Dendritic cell treated with granulocyte-macrophage colony-stimulating factor and Interleukin-4, amounts not matched to agents 40 ng/mL and 50 ng/mL, for 4 days (primary cell): ENCODE results near the gene ADGRB3.

Experiments used
- H3K27ac Mint-ChIP-seq: one replicate; pipeline ENCODE4 v1.8.0; 2022; ENCODE audit warnings: mild to moderate bottlenecking, mixed read lengths
- H3K27me3 Mint-ChIP-seq: one replicate; pipeline ENCODE4 v1.8.0; 2022; ENCODE audit warnings: mild to moderate bottlenecking, mixed read lengths
- H3K36me3 Mint-ChIP-seq: one replicate; pipeline ENCODE4 v1.8.0; 2022; ENCODE audit warnings: low read depth, mixed read lengths
- H3K4me1 Mint-ChIP-seq: one replicate; pipeline ENCODE4 v1.8.0; 2022; ENCODE audit warnings: low read depth, mixed read lengths
- H3K4me3 Mint-ChIP-seq: one replicate; pipeline ENCODE4 v1.8.0; 2022; ENCODE audit warnings: mild to moderate bottlenecking, moderate library complexity, mixed read lengths
- H3K9me3 Mint-ChIP-seq: one replicate; pipeline ENCODE4 v1.8.0; 2022; ENCODE audit warnings: mixed read lengths
- intact Hi-C: fragments of 100-400 bp; cut with micrococcal nuclease; formaldehyde crosslinking; loops from one replicate; pipeline ENCODE4 v1.15.0; 2022

ADGRB3 gene

DNA sequence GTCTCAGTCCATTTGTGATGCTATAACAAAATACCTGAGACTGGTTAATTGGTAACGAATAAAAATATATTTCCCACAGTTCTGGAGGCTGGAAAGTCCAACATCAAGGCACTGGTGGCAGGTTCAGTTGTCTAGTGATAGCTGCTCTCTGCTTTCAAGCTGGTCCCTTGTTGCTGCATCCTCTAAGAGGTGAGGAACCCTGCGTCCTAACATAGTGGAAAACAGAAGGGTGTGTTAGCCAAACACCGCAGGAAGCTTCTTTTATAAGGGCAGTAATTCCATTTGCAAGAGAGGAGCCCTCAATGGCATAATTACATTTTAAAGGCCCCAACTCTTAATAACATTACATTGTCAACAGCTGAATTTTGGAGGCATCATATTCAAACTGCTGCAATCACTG, 372.7 kb downstream of the ADGRB3 start:
- H3K36me3 Mint-ChIP-seq: no peaks in the 10 kb centered on the region
- intact Hi-C loops: no loop called here
- no peaks in the 10 kb centered on the region for H3K27me3 Mint-ChIP-seq
- H3K4me3 Mint-ChIP-seq: no peak overlapping the region
- no peaks in the 10 kb centered on the region for H3K4me1 Mint-ChIP-seq
- H3K9me3 Mint-ChIP-seq: no peaks in the 10 kb centered on the region
- H3K27ac Mint-ChIP-seq: no peak overlapping the region

DNA sequence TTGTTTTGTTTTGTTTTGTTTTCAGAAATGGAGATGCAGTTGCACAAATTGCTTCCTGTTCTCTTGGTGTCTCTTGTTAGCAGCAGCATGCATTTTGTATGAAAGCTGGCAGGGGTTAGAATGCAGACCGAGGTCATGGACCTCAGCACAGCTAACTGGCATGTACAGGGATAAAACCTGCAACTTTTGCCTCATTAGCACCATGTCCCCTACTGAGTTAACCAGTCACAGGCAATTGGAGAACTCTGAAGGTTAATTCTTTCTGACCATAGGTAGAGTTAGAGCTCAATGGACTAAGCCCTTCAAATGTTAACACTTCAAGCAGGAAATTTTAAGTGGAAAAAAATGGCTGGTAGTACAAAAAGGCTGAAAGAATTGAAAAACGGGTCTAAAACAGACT, 377.1 kb downstream of the ADGRB3 start:
- H3K27me3 Mint-ChIP-seq: no peaks in the 10 kb centered on the region
- no peaks in the 10 kb centered on the region for H3K4me1 Mint-ChIP-seq
- H3K36me3 Mint-ChIP-seq: no peaks in the 10 kb centered on the region
- intact Hi-C loops: no loop called here
- no peak overlapping the region for H3K27ac Mint-ChIP-seq
- H3K4me3 Mint-ChIP-seq: no peak overlapping the region
- no peaks in the 10 kb centered on the region for H3K9me3 Mint-ChIP-seq

DNA sequence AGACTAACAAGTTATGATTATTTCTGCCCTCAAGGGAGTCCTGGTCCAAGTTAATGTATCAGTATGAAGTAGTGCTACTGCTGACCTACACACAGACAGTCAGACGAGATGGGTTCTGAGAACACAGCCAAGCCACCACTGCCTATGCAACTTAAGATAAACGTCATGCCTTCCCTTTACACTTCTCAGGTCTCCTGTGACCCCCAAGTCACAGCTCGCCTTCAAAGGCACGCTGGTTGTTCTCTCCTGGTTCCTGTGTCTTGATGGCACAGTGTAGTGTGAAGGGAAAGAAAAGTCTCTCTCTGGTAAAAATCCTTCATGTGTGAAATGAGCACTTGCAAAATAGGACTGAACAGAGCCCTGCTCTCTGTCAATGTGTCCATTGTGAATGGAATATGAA, 377.8 kb downstream of the ADGRB3 start:
- Mint-ChIP-seq H3K36me3 (no peaks in the 10 kb centered on the region), H3K27me3 (no peaks in the 10 kb centered on the region), H3K4me1 (no peaks in the 10 kb centered on the region), H3K4me3 (no peak overlapping the region), H3K27ac (no peak overlapping the region), H3K9me3 (no peaks in the 10 kb centered on the region)
- intact Hi-C loops: no loop called here

DNA sequence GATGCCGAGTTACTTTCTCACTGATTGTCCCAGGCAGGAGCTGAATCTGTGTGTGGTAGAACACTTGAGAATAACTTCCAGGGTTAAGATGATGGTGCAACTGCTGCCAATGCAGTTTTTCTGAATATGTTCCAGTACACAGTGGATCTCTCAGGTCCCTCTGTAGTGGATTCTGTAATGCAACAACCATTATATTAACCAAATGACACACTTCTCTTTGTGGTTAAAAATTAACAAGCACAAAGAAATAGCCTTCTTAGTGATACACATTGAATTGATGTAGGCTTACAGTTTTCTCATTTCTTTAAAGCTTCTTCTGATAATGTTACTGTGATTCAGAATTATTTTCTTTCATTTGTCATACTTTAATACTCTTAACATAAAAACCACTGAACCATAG, 383.8 kb downstream of the ADGRB3 start:
- H3K4me1 Mint-ChIP-seq: no peaks in the 10 kb centered on the region
- no peak overlapping the region for H3K27ac Mint-ChIP-seq
- H3K4me3 Mint-ChIP-seq: no peak overlapping the region
- H3K27me3 Mint-ChIP-seq: no peaks in the 10 kb centered on the region
- H3K36me3 Mint-ChIP-seq: no peaks in the 10 kb centered on the region
- intact Hi-C loops: no loop called here
- H3K9me3 Mint-ChIP-seq: no peaks in the 10 kb centered on the region

DNA sequence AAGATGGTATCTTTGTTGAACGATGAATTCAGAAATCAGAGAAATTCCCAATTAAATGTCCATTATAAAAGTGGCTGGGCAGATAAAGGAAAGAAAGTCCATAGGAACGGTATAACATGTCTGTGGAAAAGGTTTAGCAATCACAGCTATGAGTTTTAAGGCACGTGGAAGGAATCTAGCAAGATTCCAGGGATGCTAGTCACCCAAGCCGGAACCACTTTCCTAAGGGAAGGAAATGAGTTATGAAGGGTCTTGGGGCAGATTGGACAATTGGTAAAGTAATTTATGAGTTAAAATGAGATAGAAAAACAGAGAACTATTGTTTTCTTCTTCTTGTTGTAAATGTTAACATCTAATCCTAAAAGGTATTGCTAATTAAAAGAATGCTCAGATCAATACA, 384.8 kb downstream of the ADGRB3 start:
- Mint-ChIP-seq H3K27me3 (no peaks in the 10 kb centered on the region), H3K27ac (no peak overlapping the region), H3K9me3 (no peaks in the 10 kb centered on the region), H3K4me3 (no peak overlapping the region), H3K36me3 (no peaks in the 10 kb centered on the region), H3K4me1 (no peaks in the 10 kb centered on the region)
- intact Hi-C loops: no loop called here

DNA sequence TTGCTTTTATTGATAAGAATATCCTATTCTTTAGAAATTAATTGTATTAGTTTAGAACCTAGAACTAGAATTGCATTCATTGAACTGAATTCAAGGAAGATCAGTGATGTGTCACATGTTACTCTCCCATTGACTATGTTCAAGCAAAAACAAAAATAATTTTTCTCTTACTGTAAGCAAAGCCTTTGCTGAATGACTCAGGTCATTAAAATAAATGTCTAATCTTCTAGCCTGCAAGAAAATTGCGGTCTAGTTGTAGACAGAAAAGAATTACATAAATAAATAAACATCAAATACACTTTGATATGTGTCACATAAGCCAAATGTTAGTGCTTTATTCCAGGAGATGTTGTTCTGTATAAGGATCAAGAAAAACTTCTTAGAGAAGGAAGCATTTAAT, 387.9 kb downstream of the ADGRB3 start:
- H3K27me3 Mint-ChIP-seq: no peaks in the 10 kb centered on the region
- H3K4me1 Mint-ChIP-seq: peaks cover 7% of the 10 kb centered on the region
- H3K36me3 Mint-ChIP-seq: no peaks in the 10 kb centered on the region
- intact Hi-C loops: no loop called here
- peaks cover 10% of the 10 kb centered on the region for H3K9me3 Mint-ChIP-seq
- H3K4me3 Mint-ChIP-seq: no peak overlapping the region
- H3K27ac Mint-ChIP-seq: no peak overlapping the region

DNA sequence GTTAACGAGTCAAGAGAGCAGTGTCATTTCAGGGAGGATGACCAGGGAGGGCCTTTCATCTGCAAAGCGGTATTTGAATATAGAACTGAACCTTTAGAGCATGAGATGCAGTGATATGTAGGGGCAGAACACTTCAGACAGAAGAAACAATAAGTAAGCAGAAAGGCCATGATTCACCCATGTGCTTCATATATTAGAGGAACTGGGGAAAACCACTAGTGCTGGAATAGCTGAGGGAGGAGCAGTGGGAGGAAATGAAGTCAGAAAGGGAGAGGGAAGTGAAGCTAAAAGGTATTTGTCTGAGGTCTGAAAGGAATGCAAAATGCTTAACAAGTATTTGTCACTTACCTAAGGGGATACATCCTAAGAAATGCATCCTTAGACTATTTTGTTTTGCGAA, 391.2 kb downstream of the ADGRB3 start:
- Mint-ChIP-seq H3K4me1 (peaks cover 7% of the 10 kb centered on the region), H3K4me3 (no peak overlapping the region), H3K27ac (no peak overlapping the region), H3K27me3 (no peaks in the 10 kb centered on the region), H3K36me3 (no peaks in the 10 kb centered on the region), H3K9me3 (peaks cover 18% of the 10 kb centered on the region)
- intact Hi-C loops: no loop called here

DNA sequence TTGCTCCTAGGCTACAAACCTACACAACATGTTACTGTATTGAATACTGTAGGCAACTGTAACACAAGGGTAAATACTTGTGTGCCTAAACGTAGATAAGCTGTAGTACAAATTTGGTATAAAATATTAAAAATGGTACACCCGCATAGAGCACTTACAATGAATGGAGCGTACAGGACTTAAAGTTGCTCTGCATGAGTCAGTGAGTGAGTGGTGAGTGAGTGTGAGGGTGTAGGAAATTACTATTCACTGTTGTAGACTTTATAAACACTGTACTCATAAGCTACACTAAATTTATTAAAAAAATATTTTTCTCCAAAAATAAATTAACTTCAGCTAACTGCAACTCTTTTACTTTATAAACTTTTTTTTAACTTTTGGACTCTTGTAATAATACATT, 391.6 kb downstream of the ADGRB3 start:
- H3K4me3 Mint-ChIP-seq: no peak overlapping the region
- H3K27ac Mint-ChIP-seq: no peak overlapping the region
- H3K36me3 Mint-ChIP-seq: no peaks in the 10 kb centered on the region
- H3K4me1 Mint-ChIP-seq: peaks cover 7% of the 10 kb centered on the region
- H3K27me3 Mint-ChIP-seq: no peaks in the 10 kb centered on the region
- peaks cover 22% of the 10 kb centered on the region for H3K9me3 Mint-ChIP-seq
- intact Hi-C loops: no loop called here

DNA sequence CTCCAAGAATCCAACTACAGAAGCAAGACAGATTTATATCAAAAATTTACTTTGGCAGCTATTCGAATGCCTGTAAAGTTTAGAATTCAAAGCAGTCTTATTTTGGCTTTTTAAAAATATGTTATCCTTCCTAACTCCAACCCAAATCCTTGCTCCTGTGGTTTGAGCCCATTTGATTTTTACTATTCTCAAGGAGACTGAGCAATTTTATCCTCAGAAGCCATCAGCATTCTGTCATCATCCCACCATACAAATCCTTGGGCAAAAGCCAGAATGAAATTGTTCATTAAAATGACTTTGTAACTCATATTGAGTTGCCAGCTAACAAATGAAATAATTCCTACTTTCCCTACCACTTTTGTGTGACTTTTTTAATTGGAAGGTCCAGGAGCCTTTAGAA, 392.8 kb downstream of the ADGRB3 start:
- Mint-ChIP-seq H3K4me1 (peaks cover 7% of the 10 kb centered on the region), H3K27ac (no peak overlapping the region), H3K9me3 (peaks cover 24% of the 10 kb centered on the region), H3K4me3 (no peak overlapping the region), H3K36me3 (no peaks in the 10 kb centered on the region), H3K27me3 (no peaks in the 10 kb centered on the region)
- intact Hi-C loops: no loop called here

DNA sequence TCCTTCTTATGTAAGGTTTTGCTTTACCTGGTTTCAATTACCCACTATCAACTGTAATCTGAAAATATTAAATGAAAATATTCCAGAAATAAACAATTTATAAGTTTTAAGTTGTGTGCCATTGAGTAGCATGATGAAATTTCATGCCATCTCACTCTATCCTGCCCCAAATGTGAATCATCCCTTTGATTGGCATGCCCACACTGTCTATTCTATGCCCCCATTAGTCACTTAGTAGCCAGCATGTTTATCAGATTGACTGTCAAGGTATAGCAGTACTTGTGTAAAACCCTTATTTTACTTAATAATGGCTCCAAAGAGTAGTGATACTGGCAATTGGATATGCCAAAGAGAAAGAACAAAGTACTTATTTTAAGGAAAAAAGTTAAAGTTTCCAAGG, 403.8 kb downstream of the ADGRB3 start:
- Mint-ChIP-seq H3K4me1 (no peaks in the 10 kb centered on the region), H3K27ac (no peak overlapping the region), H3K9me3 (no peaks in the 10 kb centered on the region), H3K4me3 (no peak overlapping the region), H3K36me3 (no peaks in the 10 kb centered on the region), H3K27me3 (no peaks in the 10 kb centered on the region)
- intact Hi-C loops: no loop called here

DNA sequence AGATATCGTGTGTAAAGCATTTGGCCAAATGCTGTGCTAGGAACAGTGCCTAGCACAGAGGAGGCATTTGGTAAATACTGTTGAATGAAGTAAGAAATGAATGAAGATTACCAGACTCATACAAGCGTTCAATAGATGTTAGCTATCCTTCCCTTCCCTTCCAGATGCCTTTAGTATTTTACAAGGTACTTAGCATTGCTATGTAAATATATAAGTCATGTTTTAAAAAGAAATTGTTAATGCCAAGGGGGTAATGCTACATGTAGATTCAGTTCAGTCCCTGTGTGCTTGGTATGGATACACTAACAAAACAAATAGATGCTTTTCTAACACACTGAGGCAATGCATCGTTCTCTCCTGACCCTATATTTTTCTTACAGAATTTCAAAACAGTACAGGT, 407.2 kb downstream of the ADGRB3 start:
- Mint-ChIP-seq H3K27me3 (no peaks in the 10 kb centered on the region), H3K27ac (no peak overlapping the region), H3K4me1 (no peaks in the 10 kb centered on the region), H3K4me3 (no peak overlapping the region), H3K9me3 (no peaks in the 10 kb centered on the region), H3K36me3 (no peaks in the 10 kb centered on the region)
- intact Hi-C loops: no loop called here

DNA sequence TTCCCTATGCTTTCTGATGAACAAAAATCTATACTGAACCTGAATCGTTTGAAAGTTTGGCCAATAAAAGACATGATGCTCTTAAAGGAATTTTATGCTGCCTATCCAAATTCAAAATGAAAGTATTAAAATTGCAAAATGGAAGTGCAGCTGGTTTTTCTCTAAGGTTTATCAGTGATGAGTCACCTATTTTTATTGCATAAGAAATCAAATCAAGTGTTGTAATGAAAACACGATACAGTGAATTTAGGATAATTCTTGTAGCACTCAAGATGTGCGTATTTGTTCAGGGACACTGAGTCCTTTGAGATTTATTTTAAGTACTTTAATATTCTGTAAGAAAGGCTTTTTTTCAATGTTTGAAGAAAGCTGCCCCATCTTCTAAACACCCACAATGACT, 409.5 kb downstream of the ADGRB3 start:
- Mint-ChIP-seq H3K4me3 (no peak overlapping the region), H3K4me1 (no peaks in the 10 kb centered on the region), H3K9me3 (no peaks in the 10 kb centered on the region), H3K27me3 (no peaks in the 10 kb centered on the region), H3K36me3 (no peaks in the 10 kb centered on the region), H3K27ac (no peak overlapping the region)
- intact Hi-C loops: no loop called here

DNA sequence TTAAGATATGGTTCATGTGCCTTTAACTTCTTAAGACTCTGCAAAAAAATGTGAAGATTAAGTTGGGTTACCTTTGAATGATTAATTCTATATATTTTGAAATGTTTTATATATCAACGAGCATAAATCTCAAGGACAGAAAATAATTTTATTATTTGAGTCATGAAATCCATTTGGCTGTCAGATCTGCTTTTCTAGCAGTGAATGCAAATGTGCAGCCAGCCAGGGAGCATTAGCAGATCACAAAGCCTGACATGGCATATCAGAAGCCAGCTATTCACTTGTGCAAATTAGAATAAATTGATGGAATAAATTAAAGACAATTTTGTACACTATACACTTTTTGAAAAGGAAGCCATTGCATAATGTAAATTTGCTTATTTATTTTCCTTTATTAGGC, 424.3 kb downstream of the ADGRB3 start:
- no peaks in the 10 kb centered on the region for H3K27me3 Mint-ChIP-seq
- H3K27ac Mint-ChIP-seq: no peak overlapping the region
- H3K9me3 Mint-ChIP-seq: no peaks in the 10 kb centered on the region
- no peaks in the 10 kb centered on the region for H3K36me3 Mint-ChIP-seq
- no peaks in the 10 kb centered on the region for H3K4me1 Mint-ChIP-seq
- intact Hi-C loops: no loop called here
- H3K4me3 Mint-ChIP-seq: no peak overlapping the region

DNA sequence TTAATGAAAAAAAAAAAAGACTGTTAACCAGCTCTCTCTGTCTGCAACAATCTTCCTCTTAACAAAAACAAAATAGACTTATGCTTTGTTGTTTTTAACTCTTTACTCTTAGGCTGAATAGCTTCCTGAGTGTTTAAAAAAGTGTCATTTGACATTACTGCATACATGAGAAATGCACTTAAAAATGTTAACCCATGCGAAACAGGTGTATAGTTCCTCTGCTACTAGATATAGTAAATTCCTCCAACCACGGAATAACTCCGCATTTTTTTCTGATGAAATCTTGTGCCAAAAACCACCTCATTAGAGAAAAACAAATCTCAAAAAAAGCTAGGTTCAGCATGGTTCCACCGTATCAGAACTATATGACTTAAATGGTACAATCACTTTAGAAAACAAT, 426.0 kb downstream of the ADGRB3 start:
- Mint-ChIP-seq H3K4me3 (no peak overlapping the region), H3K36me3 (no peaks in the 10 kb centered on the region), H3K27ac (no peak overlapping the region), H3K9me3 (no peaks in the 10 kb centered on the region), H3K4me1 (no peaks in the 10 kb centered on the region), H3K27me3 (no peaks in the 10 kb centered on the region)
- intact Hi-C loops: no loop called here

DNA sequence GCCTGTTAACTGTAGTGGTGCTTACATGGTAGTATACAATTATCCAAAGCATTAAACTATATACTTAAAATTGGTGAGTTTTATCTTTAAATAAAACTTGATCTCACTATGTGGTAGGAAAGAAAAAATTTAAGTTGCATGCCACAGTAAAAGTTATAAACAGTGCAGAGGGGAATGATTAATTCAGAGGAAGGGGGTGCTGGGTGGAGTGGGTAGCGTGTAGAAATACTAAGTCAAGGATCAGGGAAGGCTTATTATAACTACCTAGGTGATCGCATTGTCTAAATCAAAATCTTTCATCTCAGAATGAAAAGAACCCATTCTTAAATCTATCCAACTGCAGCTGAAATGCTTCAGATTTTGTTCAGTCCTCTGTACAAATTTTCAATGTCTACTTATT, 428.3 kb downstream of the ADGRB3 start:
- Mint-ChIP-seq H3K27me3 (no peaks in the 10 kb centered on the region), H3K4me3 (no peak overlapping the region), H3K9me3 (no peaks in the 10 kb centered on the region), H3K27ac (no peak overlapping the region), H3K4me1 (no peaks in the 10 kb centered on the region), H3K36me3 (no peaks in the 10 kb centered on the region)
- intact Hi-C loops: no loop called here

DNA sequence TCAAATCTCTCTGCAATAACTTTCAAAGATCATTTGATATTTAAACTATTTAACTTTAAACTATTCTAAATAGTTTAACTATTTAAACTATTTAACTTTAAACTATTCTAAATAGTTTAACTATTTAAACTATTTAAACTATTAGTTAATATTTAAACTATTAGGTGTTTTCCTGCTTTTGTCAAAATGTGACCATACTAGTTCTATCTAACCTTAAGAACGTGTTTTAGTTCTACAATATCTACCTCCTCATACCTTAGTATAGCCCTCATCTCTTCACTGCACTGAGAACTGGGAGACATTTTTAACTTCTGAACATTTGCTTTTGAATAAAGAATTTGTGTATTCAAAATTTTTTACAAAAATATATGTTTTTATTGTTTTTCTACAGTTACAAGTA, 429.1 kb downstream of the ADGRB3 start:
- no peak overlapping the region for H3K4me3 Mint-ChIP-seq
- H3K4me1 Mint-ChIP-seq: no peaks in the 10 kb centered on the region
- no peaks in the 10 kb centered on the region for H3K36me3 Mint-ChIP-seq
- no peak overlapping the region for H3K27ac Mint-ChIP-seq
- no peaks in the 10 kb centered on the region for H3K27me3 Mint-ChIP-seq
- intact Hi-C loops: no loop called here
- no peaks in the 10 kb centered on the region for H3K9me3 Mint-ChIP-seq
